Stimulated activated CD4-positive, alpha-beta T cell treated with anti-CD3 and anti-CD28 coated beads, Interleukin-12 subunit alpha, Interleukin-12 subunit beta, amount 100 ng/mL, for 4 hours (primary cell): ENCODE data around the gene ANKIB1.
A peak's percentile ranks its signal among the peaks of the same experiment; 100 is the strongest.
"Not testable (repeated sequence)": the region's sequence is repeated elsewhere in the genome, so short reads cannot be mapped to it uniquely, and the experiment has no call there.

Experiments
- DNase-seq: peaks from one replicate; pipeline ENCODE4 v3.0.0-alpha.2; 2020

ANKIB1 gene

DNA sequence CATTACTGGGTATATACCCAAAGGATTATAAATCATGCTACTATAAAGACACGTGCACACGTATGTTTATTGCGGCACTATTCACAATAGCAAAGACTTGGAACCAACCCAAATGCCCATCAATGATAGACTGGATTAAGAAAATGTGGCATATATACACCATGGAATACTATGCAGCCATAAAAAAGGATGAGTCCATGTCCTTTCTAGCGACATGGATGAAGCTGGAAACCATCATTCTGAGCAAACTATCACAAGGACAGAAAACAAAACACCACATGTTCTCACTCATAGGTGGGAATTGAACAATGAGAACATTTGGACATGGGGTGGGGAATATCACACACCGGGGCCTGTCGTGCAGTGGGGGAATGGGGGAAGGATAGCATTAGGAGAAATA, 164.4 kb downstream of the ANKIB1 start:
- DNase-seq: not testable (repeated sequence)

DNA sequence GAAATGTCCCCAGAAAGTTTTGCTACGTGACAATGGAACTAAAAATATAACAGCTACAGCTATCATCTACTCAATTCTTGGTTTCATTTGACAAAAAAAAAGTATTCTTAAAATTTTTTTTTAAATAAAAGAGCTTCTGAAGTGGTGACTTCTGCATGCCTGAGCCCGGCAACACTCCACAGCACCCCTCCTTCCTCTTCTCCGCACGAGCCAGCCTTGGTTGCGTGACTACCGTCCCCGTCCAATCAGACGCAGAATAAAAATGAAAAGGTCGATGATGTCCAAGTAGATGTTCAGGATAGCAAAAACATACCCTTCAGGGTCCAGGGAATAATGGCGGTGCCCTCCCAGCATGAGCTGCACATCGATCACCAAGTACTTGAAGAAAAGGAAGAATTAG, 167.0 kb downstream of the ANKIB1 start:
- no peak for DNase-seq

DNA sequence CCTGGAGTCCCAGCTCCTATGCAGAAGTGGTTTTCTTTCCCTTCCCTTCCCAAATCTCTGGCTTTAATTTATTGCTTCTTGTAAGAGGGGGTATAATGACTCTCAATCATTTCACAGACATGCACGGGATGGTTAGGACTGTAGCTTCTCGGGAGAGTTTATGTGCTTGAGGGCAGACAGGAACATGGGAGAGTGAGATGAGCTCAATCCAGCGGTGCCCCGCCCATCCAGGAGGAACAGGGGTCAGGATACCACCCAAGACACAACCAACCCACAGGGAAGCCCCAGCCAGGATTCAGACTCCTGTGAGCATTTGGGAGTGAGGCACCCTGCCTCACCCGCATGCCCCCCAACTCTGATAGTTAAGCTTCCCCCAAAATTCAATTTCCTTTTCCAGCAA, 167.8 kb downstream of the ANKIB1 start:
- DNase-seq: no peak

- DNase-seq: no peak
Observed at GRCh38 chr7:92415225-92415624, 169.5 kb downstream of the ANKIB1 start.

GRCh38 chr7:92417913-92418312, 172.1 kb downstream of the ANKIB1 start:
- no peak for DNase-seq

DNA sequence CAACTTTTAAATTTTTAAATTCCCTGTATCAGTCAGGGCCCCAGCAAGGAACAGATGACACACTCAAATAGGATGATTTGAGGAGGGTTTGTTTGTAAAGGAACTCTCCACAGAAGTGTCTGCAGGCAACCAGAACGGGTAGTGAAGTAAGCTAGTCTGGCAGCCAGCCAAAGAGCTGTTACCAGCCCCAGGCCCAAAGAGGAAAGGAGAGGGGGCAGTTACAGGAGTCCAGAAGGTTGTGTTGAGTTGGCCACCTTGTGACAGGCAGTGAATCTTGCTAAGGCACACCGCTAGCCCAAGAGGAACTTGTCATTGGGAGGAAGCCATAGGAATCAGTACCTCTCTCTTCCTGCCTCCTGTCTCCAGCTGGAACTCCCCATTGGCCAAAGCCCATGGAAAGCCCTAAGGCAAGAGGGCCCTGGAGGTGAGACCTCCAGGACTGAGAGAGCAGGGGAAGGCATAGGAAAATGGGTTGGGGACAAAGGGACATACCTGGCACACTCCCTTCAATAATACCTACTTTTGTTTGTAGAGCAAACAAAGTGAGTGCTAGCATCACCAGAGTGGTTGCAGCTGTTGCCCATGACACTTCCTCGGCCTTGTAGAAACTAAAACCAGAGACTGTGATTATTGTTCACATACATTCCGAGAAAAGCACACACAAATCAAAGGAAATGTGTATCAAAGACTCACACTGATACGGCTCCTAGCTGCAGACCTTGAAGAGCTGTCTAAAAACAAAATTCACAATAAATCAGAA, 176.1 kb downstream of the ANKIB1 start:
- DNase-seq: no peak

GRCh38 chr7:92422926-92423325, 177.2 kb downstream of the ANKIB1 start:
- no peak for DNase-seq

GRCh38 chr7:92423710-92424131, 177.9 kb downstream of the ANKIB1 start:
- DNase-seq: no peak

GRCh38 chr7:92425311-92425947, 179.7 kb downstream of the ANKIB1 start:
- DNase-seq: no peak

GRCh38 chr7:92427193-92427592, 181.4 kb downstream of the ANKIB1 start:
- no peak for DNase-seq

DNA sequence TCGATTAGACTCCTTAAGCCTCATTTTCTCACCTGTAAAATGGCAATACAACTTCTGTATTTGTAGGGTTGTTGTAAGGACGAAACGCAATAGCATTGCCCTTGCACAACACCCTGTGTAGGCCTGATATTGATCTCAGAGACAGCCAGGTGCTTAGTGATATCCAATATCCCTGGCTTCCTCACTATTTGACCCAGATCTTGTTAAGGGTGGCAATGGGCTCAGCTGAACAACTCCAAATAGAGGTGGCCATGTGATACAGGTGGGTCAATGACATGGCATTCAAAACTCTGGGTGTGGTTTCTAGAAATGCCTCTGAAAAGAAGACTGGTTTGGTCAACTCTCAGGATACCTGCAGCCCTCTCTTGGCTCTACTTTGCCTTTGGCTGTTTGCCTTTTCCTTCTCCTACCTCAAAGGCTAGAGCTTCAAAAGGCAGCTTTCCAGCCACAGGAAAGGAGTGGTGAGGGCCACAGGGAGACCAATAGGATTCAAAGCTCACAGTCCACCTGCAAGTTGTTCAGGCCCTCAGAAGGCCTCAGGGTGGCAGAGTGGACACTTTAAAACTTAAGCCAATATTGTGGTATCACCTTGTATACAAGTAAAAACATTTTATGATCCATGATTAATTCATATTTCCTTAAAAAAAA, 186.6 kb downstream of the ANKIB1 start:
- no peak for DNase-seq

DNA sequence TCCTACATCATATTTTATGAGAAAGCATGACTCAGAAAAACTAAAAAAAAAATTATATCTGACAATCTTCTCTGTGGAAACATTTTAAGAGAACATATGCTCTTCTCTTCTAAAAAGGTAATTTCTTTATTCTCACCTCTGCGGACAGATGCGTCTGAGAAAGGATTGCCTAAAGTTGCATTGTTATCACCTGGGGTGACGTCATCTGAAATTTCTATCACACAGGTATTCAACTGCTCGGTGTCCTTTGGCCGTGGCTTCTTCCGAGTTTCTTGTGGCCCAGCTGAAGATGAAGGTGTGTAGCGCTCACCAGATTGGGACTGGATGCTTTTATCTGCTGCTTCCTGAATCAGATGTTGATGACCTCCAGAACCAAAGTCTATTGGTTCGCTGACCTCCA, 187.2 kb downstream of the ANKIB1 start:
- DNase-seq: no peak

GRCh38 chr7:92435542-92435941, 189.8 kb downstream of the ANKIB1 start:
- no peak for DNase-seq

- DNase-seq: no peak
Observed at GRCh38 chr7:92436612-92437445, 191.1 kb downstream of the ANKIB1 start.

DNA sequence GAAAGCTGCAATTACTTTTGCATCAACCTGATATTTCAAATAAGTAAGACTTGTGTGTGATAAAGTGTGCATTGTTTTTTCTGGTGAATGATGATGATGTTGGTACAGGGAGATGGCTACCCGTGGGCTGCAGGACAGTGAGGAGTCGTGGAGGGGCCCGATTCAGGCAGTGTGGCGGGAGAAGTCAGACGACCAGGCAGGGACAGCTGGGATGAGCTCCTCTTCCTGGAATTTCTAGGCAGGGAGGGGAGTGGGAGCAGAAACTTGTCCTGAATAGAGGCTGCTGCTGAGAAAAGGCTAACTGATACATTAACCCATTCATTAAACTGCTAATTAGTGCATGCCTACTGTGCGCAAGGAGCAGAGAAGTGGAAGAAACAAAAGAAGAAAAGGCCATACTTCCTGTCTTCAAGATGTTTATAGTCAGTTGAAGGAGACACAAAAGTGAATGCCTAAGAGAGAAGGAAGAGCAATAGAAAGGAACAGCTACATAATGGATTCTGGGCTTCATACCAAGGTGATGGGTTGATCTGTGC, 192.2 kb downstream of the ANKIB1 start:
- no peak for DNase-seq

DNA sequence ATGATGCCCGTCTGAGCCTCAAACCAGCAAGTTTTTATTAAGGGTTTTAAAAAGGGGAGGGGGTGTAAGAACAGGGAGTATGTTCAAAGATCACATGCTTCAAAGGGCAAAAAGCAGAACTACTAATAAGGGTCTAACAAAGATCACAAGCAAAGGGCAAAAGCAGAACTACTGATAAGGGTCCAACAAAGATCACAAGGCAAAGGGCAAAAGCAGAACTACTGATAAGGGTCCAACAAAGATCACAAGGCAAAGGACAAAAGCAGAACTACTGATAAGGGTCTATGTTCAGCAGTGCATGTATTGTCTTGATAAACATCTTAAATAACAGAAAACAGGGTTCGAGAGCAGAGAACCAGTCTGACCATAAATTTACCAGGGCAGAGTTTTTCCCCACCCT, 196.9 kb downstream of the ANKIB1 start:
- DNase-seq: not testable (repeated sequence)

- no peak for DNase-seq
Observed at GRCh38 chr7:92446869-92447344, 201.1 kb downstream of the ANKIB1 start.

DNA sequence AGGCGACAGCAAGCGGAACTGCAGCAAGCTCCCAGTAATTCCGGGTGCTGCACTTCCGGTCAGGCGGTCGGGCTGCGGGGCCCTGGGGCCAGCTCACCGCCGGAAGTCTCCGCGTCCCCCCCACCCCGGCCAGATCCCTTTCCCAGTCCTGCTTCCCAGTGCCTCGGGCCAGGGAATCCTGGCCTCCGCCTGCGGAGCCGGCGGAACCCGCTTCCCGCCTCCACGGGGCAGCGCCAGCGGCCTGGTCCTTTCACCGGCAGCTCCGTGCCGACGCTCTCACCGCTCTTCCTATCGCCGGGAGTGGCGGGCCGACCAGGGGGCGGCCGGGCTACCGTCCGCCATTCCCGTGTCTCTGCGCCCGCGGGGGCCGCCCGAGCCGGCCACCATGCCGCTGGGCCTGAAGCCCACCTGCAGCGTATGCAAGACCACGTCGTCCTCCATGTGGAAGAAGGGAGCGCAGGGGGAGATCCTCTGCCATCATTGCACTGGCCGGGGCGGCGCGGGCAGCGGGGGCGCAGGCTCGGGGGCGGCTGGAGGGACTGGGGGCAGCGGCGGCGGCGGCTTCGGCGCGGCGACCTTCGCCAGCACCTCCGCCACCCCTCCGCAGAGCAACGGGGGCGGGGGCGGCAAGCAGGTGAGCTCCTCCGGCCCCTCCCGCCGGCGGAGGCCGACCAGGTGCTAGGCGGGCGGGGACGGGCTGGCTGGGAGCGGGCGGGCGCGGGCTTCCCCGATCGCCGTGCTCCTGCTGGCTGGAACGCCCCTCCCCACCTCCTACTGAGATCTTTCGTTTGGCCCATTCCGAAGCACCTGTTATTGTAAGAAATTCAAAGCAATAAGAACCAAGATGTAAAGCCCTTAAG, 201.8 kb downstream of the ANKIB1 start, which contains the start of gene GATAD1:
TSS of gene GATAD1 (plus strand) at position 138 of the 860 bp plus-strand sequence. CDS start at position 386, 248 bp downstream.
- DNase-seq: peak; percentile 72

GRCh38 chr7:92448205-92448747, 202.5 kb downstream of the ANKIB1 start:
- DNase-seq: peak; percentile 38
